ENCODE measurements around the gene GLO1. TPM values are rescaled to one million over a fixed set of nuclear protein-coding genes. Genes with fewer than 3 reads are reported as not detected.
A peak's percentile ranks its signal among the peaks of the same experiment; 100 is the strongest.

The GLO1 gene
- total RNA-seq, 1 donor from 2014 or later: 95.0 TPM

DNA sequence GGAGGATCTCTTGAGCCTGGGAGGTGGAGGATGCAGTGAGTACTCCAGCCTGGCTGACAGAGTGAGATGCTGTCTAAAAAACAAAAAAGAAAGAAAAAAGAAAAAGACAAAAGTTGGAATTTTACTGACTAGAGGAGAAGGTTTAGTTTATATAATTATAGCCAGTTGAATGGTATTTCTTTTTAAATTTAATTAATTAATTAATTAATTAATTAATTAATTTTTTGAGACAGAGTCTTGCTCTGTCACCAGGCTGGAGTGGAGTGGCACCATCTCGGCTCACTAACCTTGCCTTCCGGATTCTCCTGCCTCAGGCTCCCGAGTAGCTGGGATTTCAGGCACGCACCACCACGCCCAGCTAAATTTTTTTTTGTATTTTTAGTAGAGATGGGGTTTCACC lies 20.8 kb upstream of the GLO1 start:
- TF ChIP-seq, protein P1, sequence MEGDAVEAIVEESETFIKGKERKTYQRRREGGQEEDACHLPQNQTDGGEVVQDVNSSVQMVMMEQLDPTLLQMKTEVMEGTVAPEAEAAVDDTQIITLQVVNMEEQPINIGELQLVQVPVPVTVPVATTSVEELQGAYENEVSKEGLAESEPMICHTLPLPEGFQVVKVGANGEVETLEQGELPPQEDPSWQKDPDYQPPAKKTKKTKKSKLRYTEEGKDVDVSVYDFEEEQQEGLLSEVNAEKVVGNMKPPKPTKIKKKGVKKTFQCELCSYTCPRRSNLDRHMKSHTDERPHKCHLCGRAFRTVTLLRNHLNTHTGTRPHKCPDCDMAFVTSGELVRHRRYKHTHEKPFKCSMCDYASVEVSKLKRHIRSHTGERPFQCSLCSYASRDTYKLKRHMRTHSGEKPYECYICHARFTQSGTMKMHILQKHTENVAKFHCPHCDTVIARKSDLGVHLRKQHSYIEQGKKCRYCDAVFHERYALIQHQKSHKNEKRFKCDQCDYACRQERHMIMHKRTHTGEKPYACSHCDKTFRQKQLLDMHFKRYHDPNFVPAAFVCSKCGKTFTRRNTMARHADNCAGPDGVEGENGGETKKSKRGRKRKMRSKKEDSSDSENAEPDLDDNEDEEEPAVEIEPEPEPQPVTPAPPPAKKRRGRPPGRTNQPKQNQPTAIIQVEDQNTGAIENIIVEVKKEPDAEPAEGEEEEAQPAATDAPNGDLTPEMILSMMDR (IDR thresholded peaks at IDR 0.05; ENCODE audit: insufficient read depth, low read length, severe bottlenecking): no peak
- H3K27me3 ChIP-seq (ENCODE audit: control insufficient read depth, insufficient read depth, low read length): no peaks in the 10 kb centered on the region
- H3K36me3 ChIP-seq (ENCODE audit: control insufficient read depth, insufficient read depth, low read length): no peaks in the 10 kb centered on the region
- DNase-seq (ENCODE audit: low read depth): no peak
- H3K4me3 ChIP-seq (ENCODE audit: low read depth, low read length): no peak overlapping the region
- FAIRE-seq: no peak

DNA sequence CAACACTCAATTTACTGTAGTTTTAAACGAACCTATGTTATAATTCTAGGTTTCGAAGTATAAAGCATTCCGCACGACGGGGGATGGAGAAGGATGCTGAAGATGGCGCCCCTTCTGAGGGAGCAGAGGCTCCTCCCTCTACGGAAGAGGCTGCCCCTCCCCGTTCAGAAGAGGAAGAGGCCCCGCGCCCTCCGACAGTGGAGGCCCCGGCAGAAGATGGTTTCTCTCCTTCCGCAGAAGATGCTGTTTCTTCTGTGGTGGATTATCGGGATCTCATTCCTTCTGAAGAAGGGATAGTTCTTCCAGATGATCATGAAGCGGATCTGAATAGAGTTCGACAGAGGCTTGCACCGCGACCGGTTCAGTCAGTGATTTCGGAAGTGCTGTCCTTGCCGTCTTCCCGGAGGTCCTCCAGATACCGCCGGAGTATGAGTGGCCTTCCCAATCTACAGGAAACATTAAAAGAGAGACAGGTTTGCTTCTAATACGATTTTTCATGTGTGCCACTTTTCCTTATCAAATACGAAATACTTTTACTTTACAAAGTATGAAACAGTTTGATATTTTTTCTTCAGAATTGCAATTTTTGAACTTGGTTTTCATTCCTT lies 19.9 kb upstream of the GLO1 start:
- no peak for FAIRE-seq
- TF ChIP-seq, protein P1 (IDR thresholded peaks at IDR 0.05; ENCODE audit: insufficient read depth, low read length, severe bottlenecking): no peak
- H3K36me3 ChIP-seq (ENCODE audit: control insufficient read depth, insufficient read depth, low read length): no peaks in the 10 kb centered on the region
- H3K4me3 ChIP-seq (ENCODE audit: low read depth, low read length): no peak overlapping the region
- no peaks in the 10 kb centered on the region for H3K27me3 ChIP-seq (ENCODE audit: control insufficient read depth, insufficient read depth, low read length)
- no peak for DNase-seq (ENCODE audit: low read depth)

DNA sequence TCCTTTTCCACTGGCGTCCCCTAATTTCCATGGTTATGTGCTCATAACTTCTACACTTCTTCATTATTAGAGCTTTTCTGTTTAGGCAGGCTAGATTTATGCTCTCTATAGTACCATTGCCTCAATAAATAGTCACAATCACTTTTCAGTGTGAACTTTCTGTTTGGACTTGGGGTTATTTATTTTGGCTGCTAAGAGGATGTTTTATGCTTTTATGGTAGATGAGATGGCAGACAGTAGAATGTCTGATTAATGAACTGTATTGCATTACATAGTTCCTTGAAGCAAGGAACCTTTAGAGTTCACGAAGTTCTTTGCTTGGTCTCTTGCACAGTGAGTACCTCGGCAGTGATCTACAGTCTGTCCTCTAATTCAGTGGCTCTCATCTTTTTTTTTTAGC lies 19.1 kb upstream of the GLO1 start:
- FAIRE-seq (no peak), DNase-seq (ENCODE audit: low read depth) (no peak)
- H3K4me3 ChIP-seq (ENCODE audit: low read depth, low read length): no peak overlapping the region
- TF ChIP-seq, protein P1 (IDR thresholded peaks at IDR 0.05; ENCODE audit: insufficient read depth, low read length, severe bottlenecking): no peak
- H3K36me3 ChIP-seq (ENCODE audit: control insufficient read depth, insufficient read depth, low read length): no peaks in the 10 kb centered on the region
- no peaks in the 10 kb centered on the region for H3K27me3 ChIP-seq (ENCODE audit: control insufficient read depth, insufficient read depth, low read length)

DNA sequence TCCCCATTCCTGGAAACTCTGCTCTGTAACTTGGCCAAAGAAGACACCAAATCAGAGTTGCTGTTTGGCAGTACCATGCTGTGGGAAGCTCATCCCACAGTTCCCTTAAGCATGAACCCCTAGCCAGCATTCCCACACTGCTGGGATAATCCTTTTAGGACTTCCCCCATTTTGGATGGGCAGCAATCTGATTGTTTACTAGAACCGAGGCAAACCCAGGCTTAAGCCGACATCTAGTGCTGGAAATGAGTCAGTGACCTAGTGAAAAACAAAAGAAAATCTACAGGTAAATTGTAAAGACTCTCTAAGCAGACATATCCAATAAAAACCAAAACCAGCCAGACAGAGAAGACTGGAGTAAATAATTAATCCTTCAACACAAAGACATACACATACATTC lies 17.4 kb upstream of the GLO1 start:
- H3K27me3 ChIP-seq (ENCODE audit: control insufficient read depth, insufficient read depth, low read length): no peaks in the 10 kb centered on the region

DNA sequence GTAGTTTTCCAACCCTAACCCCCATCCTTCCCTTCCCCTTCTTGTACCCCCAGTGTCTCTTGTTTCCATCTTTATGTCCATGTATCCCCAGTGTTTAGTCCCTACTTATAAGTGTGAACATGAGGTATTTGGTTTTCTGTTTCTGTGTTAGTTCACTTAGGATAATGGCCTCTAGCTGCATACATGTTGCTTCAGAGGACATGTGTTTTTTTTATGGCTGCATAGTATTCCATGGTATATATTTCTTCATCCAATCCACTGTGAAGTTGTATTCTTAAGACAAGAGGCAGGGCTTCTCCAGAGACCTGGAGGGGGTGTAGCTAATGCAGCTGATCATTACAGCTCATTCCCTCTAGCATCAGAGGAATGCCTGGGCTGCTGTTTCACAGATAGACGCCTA lies 16.4 kb upstream of the GLO1 start:
- no peak for DNase-seq (ENCODE audit: low read depth)
- Histone ChIP-seq H3K27me3 (ENCODE audit: control insufficient read depth, insufficient read depth, low read length) (no peaks in the 10 kb centered on the region), H3K36me3 (ENCODE audit: control insufficient read depth, insufficient read depth, low read length) (no peaks in the 10 kb centered on the region), H3K4me3 (ENCODE audit: low read depth, low read length) (no peak overlapping the region)
- TF ChIP-seq, protein P1 (IDR thresholded peaks at IDR 0.05; ENCODE audit: insufficient read depth, low read length, severe bottlenecking): no peak
- FAIRE-seq: no peak

More for the DNA sequence above, 17.4 kb upstream of the GLO1 start:
- Histone ChIP-seq H3K36me3 (ENCODE audit: control insufficient read depth, insufficient read depth, low read length) (no peaks in the 10 kb centered on the region), H3K4me3 (ENCODE audit: low read depth, low read length) (no peak overlapping the region)
- FAIRE-seq: peak; percentile 23
- DNase-seq (ENCODE audit: low read depth): peak; percentile 37
- TF ChIP-seq, protein P1 (IDR thresholded peaks at IDR 0.05; ENCODE audit: insufficient read depth, low read length, severe bottlenecking): no peak

DNA sequence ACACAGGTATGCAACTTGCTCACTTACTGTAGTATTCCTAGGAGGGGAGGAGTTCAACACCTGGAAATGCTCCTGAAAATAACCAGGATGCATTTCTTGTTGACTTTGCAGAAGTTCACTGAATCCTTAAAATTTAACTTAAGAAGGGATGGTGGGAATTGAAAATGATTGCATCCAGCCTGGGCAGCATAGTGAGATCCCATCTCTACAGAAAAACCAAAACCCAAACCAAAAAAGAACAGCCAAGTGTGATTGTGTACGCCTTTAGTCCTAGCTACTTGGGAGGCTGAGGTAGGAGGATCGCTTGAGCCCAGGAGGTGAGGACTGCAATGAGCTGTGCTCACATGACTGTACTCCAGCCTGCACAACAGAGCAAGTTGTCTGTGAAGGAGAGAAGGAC lies 13.9 kb upstream of the GLO1 start:
- H3K36me3 ChIP-seq (ENCODE audit: control insufficient read depth, insufficient read depth, low read length): no peaks in the 10 kb centered on the region
- no peaks in the 10 kb centered on the region for H3K27me3 ChIP-seq (ENCODE audit: control insufficient read depth, insufficient read depth, low read length)
- H3K4me3 ChIP-seq (ENCODE audit: low read depth, low read length): no peak overlapping the region
- TF ChIP-seq, protein P1 (IDR thresholded peaks at IDR 0.05; ENCODE audit: insufficient read depth, low read length, severe bottlenecking): no peak
- no peak for DNase-seq (ENCODE audit: low read depth)
- FAIRE-seq: no peak

Data from bronchial epithelial cell (primary cell).